Prostate gland (tissue), 2 donors: Measurements from ENCODE around the gene FYB2.
A peak's percentile ranks its signal among the peaks of the same experiment; 100 is the strongest.

Experiments
- CTCF ChIP-seq, 4 experiments: fragments of 200-600 bp in 2 of 4; fragments of 450-650 bp in 2 of 4; sonication (generic) in 2 of 4; IDR thresholded peaks; 1 replicate in 3 of 4; 2 replicates in 1 of 4; pipeline ENCODE4 v1.5.1; 2016 to 2019; ENCODE audit warnings: antibody characterized with exemption in 4 of 4, mild to moderate bottlenecking in 2 of 4, moderate library complexity in 2 of 4
- POLR2AphosphoS5 ChIP-seq: sonication (generic); formaldehyde crosslinking; IDR thresholded peaks from one replicate; pipeline ENCODE4 v1.6.1; 2017; ENCODE audit warnings: antibody characterized with exemption

- TF ChIP-seq CTCF (IDR thresholded peaks at IDR 0.05) (peak in 3 of 4 experiments; percentile 15 to 51 (median 41)), POLR2AphosphoS5 (no peak)
These were observed 61.1 kb downstream of the FYB2 start for GRCh38 chr1:56758135-56758534.
